ENCODE measurements around the gene SWAP70.

SWAP70 gene

GRCh38 chr11:9755561-9756185 lies 91.8 kb downstream of the SWAP70 start:
- no peak for DNase-seq

DNA sequence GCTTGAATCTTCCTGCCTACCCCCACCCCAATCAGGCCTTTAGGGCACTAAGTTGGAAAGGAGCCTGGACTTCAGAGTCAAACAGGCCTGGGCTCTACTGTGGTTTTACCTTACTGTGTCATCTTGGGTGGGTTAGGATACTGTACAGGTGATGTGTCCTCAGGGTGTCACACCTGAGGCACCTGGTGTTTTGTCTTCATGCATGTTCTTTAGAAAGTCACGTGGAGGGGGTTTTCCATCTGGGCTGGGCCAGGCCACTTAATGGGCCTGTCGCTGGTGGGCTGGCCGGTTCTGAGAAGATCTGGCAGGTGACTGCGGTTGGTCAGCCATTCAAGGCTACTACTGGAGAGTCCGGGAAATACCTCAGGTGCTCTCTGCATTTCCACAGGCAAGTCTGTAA lies 92.6 kb downstream of the SWAP70 start:
- DNase-seq = no peak

DNA sequence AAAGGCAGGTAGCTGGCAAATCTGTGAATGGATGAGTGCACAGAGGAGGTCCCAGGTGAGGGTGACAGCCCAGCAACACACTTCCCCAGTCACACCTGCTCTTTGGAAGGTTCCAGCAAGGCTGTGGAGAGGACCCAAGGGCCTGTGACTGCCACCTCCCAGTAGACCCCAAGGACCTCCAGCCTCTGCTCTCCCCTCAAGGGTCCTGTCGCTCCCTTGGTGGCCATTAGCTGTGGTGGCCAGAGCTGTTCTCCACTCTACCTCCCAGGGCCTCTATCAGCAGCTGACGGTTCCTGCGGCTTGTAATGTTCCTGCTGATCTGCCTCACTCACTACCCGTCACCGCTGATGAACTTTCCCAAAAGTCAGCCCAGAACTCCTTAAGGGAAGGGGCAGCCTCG lies 93.0 kb downstream of the SWAP70 start:
- no peak for DNase-seq

DNA sequence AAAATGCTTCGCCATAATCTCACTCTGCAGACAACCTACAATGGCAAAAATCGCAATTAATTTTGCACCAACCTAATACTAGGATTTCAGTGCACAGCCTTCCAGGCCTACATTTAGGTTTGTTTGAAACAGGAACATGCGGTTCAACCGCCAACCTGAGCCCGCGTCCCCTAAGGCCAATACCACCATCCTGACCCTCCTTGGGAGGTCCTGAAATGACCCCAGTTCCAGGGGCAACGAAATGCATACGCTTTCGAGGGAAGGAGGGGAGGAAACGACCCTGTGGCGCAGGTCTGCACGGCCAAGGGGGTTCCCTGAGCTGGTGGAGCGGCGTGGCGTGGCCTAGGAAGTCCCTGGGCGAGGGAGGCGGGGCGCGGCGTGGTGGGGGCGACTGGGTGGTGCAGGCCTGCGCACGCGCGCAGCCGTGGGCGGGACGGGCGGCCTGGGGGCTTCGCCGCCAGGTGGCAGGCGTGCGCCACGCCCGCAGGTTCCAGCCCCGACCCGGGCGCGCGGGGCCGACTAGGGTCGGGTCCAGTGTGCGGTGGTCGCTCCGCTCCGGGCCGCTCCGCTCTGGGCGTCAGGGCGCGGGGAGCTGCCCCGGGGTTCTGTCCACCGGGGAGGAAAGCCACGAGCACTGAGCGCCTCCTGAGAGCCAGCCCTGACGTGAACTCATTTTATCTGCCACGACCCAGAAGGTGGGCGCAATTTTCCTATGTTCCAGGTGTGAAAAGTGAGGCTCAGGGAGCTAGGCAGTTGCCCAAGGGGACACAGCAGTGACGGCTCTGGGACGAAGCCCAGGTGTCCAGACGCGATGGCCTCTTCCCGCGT lies 94.1 kb downstream of the SWAP70 start:
- peak; percentile 40 for DNase-seq

- peak; percentile 52 for DNase-seq
Measured at GRCh38 chr11:9758637-9759518, 95.0 kb downstream of the SWAP70 start.

- no peak for DNase-seq
Measured at GRCh38 chr11:9759519-9760192, 95.8 kb downstream of the SWAP70 start.

- no peak for DNase-seq
Measured at GRCh38 chr11:9760193-9760575, 96.3 kb downstream of the SWAP70 start.

DNA sequence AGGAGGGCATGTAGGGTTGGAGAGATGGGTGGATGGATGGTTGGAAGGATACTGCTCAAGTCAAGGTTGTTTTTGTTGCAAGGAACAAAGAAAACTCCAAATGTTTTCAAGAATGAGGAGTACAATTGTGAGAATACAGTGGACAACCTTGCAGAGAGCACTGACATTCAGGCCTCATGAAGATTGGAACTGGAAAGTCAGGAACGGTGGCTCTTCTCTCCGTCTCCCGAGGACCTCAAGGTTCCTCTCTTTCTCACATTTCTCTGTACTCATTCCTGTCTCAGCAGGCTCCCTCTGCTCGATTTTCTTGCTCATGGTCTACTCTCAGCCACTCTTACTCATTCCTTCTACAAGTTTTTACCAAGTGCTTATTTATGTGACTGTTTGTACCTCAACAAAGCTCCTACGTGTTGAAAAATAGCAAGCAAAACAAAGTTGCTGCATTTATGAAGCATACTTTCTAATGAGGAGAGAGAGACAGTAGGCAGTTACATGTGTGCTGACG lies 97.6 kb downstream of the SWAP70 start:
- DNase-seq = no peak

- no peak for DNase-seq
Measured at GRCh38 chr11:9762531-9762930, 98.7 kb downstream of the SWAP70 start.

DNA sequence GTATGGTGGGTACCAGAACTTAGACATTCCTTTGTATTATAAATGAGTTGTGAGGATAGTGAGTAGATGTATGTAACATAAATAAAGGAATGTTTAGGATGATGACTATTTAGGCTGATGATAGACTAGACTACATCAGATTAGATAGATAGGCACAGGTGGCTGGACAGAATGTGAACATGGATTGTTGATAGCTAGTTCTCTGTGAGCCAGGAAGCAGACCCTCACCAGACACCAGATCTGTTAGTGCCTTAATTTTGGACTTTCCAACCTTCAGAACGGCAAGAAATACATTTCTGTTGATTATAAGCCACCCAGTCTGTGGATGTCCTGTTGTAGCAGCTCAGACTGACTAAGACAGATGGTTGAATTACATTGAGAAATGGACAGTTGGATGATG lies 99.4 kb downstream of the SWAP70 start:
- DNase-seq = no peak

DNA sequence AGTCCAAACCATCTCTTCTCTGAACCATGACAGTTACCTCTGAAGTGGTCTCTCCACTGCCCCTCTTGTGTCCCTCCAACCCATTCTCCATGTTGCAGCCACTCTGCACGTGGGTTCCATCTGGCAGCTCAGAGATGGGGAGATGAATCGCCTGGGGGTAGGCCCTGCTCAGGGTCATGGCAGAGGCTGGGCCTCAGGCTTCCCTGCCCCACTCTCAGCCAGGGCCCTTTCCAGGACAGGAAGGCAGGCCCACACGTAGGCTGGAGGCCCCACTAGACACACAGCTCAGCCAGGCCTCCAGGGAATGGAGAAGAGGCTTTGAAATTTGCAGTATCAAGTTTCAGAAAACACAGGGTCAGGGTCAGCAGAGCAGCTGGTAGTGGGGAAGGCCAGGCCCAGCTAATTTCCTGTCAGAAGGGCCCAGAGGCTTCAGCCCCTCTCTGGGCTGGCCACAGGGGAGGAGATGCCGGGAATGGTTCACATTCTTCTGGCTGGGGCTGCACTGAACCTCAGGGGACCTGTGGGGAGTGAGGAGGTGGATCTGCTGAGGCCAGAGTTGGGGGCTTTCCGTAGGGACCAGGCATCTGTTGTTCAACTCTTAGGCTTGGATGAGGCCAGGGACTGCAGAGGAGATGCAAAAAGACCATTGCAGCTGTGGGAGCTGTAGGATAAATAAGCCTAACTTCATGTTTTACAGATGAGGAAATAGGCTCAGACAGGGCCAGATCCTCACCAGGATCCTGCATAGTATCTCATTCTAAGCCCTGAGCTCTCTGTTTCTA lies 101.6 kb downstream of the SWAP70 start:
- DNase-seq = no peak

DNA sequence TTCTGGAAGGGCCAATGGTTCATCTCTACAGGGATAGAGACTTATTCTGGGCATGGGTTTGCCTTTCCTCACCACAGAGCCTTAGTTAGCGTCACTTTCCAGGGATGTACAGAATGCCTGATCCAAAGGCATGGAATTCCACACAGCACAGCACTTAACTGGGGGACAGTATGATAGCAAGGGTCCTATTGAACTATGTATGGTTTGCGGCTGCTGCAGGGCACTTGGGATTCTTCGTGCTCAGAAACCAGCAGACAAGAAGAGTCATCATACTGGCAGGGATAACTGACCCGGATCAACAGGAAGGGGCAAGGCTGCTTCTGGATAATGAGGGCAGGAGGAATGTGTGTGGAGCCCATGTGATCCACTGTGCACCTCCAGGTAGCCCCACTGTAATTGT lies 105.7 kb downstream of the SWAP70 start:
- DNase-seq = no peak

GRCh38 chr11:9771071-9771511 lies 107.2 kb downstream of the SWAP70 start:
- DNase-seq = peak; percentile 44

GRCh38 chr11:9772218-9772617 lies 108.3 kb downstream of the SWAP70 start:
- DNase-seq = no peak

GRCh38 chr11:9773524-9773923 lies 109.6 kb downstream of the SWAP70 start:
- no peak for DNase-seq

DNA sequence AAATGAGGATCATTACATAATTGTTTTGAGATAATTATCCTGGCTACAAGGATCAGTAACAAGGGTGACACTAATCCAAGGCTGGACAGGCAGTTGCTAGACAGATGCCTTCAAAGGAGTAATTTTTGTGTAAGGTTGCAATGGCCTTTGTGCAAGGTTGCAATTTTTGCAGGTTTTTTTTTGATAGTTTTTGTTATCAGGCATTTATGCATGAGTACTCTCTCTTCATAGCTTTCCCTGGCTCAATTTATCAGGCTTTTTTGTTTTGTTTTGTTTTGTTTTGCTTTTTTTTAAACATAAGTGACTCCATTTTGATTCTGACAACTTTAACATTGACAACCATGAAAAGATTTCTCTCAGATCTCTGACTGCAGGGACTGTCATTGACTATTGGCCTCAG lies 110.2 kb downstream of the SWAP70 start:
- no peak for DNase-seq

DNA sequence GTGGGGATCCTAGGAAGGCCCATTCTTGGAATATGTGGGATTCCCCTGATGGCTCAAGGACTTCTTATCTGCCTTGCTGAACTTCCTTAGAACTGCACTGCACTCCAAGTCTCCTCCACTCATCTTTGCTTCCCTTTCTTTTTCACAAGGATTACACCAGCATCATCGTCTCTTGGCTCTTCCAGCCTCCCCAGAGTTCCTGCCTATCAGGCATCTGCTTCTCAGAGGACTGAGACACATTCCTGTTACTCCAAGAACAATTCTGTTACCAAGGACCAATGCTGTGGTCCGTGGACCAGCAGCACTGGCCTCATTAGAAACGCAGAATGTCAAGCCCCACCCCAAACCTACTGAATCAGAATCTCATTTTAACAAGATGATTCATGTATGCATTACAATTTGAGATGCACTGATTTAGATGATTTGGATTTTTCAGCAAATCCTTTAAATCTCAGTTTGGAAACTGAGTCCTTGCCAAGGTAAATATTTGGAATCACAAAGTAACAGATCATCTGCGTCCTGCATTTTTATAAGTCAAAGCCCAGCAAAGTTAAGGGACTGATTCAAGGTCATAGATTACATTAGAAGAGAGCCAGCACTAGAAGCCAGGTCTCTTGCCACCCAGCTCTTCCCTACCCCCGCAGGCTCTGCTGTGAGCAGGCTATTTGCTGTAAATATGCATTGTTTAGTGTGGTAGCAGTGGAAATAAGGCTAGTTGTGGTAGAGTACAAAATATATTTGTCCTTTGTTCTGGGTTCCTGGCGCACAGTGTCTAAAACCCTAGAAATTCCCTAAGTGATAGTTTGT lies 110.9 kb downstream of the SWAP70 start:
- no peak for DNase-seq

GRCh38 chr11:9775398-9775779 lies 111.5 kb downstream of the SWAP70 start:
- no peak for DNase-seq

DNA sequence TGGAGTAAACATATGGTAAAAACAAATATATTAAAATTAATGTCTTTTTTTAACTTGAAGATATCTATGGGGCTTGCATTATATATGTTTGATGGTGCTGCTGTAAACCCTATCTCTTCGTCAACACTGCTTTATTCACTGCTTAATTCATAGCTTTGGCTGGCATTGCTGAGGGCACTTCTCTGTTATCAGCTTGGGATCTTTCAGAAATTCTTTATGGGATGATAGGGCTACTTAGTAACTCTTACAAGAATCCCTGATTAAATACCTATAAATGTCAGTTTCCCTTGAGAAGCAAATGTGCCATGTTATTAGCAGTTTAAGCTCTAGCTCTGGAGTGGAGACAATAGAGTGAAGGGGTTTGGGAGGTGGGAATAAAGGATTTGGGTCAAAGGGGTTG lies 112.3 kb downstream of the SWAP70 start:
- DNase-seq = no peak

DNA sequence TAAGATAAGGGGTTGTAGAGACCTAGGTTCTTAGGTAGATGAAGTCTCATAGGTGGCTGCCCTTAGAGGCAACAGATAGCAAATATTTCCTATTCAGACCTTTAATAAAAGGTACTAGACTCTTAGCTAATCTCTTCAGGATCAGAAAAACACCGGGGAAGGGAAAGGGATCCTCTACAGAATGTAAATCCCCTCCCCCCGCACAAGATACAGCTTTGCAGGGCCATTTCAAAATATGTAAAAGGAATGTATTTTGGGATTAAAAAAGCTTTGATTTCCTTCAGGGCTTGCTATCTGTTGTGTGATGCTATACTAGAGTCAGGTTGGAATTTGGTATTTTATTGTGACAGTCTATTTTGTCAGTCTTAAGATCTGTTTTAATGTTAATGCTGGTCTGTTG lies 113.2 kb downstream of the SWAP70 start:
- no peak for DNase-seq

- DNase-seq = no peak
Measured at GRCh38 chr11:9777525-9777924, 113.6 kb downstream of the SWAP70 start.
